ENCODE data around the gene CRYBG3.

GRCh38 chr3:97956051-97956450 is 134.2 kb downstream of the CRYBG3 start:
- TF ChIP-seq ZBTB40 (IDR thresholded peaks at IDR 0.05) (no peak), ZBTB40 (CRISPR knock-in tag; IDR thresholded peaks at IDR 0.05) (no peak), KLF16 (CRISPR knock-in tag; IDR thresholded peaks at IDR 0.05) (no peak), CBX5 (CRISPR knock-in tag; IDR thresholded peaks at IDR 0.05; ENCODE audit: borderline replicate concordance) (no peak), YY1 (IDR thresholded peaks at IDR 0.05; ENCODE audit: insufficient read depth, insufficient replicate concordance, low read depth, low read length) (no peak), ZNF431 (CRISPR knock-in tag; IDR thresholded peaks at IDR 0.05; ENCODE audit: borderline replicate concordance, low read depth) (no peak), ZNF138 (CRISPR knock-in tag; IDR thresholded peaks at IDR 0.05; ENCODE audit: low read depth) (no peak)
